ENCODE measurements around the gene LCMT2.

LCMT2 gene

GRCh38 chr15:43276563-43277200 lies 53.7 kb downstream of the LCMT2 start:
- Histone ChIP-seq H3K36me3 (ENCODE audit: control insufficient read depth in 1 of 2, insufficient read depth in 2 of 2, low read length in 2 of 2) (no peaks in the 10 kb centered on the region), H3K79me2 (ENCODE audit: control insufficient read depth, insufficient read depth, low read length, poor library complexity) (peaks cover 2% of the 10 kb centered on the region), H3K4me2 (ENCODE audit: low read length) (no peak overlapping the region), H3K4ac (ENCODE audit: low read depth, low read length) (no peak overlapping the region), H2BK12ac (ENCODE audit: low read length) (no peak overlapping the region), H3K23ac (ENCODE audit: low read length) (no peak overlapping the region), H4K12ac (ENCODE audit: low read depth, low read length) (no peak overlapping the region), H3K18ac (ENCODE audit: low read length) (no peak overlapping the region), H3K79me1 (ENCODE audit: low read length) (no peaks in the 10 kb centered on the region), H3K9ac (ENCODE audit: low read length) (no peak overlapping the region), H3K4me3 (ENCODE audit: low read depth, low read length) (no peak overlapping the region), H3K4me1 (ENCODE audit: control insufficient read depth in 1 of 2, insufficient read depth in 2 of 2, low read length in 2 of 2) (no peaks in the 10 kb centered on the region), H2BK120ac (ENCODE audit: insufficient read depth, low read length, poor library complexity) (no peak overlapping the region), H3K14ac (ENCODE audit: low read length) (no peak overlapping the region), H3K27me3 (ENCODE audit: insufficient read depth, low read length) (no peaks in the 10 kb centered on the region), H2BK5ac (ENCODE audit: low read depth, low read length, poor library complexity) (no peak overlapping the region), H2AFZ (ENCODE audit: insufficient read depth, low read length, poor library complexity) (no peak overlapping the region), H3K9me3 (ENCODE audit: insufficient read depth, low read depth, low read length) (no peaks in the 10 kb centered on the region), H2AK5ac (ENCODE audit: low read length) (no peak overlapping the region), H4K8ac (ENCODE audit: low read depth, low read length) (no peak overlapping the region), H4K91ac (ENCODE audit: low read depth, low read length) (no peak overlapping the region), H3K27ac (ENCODE audit: low read depth, low read length) (no peak overlapping the region)
- no CpG with 5 or more reads among the region's 12 CpGs for WGBS (ENCODE audit: extremely low coverage, insufficient coverage, insufficient read length)
- DNase-seq, result no peak

- no CpG with 5 or more reads among the region's 15 CpGs for WGBS (ENCODE audit: extremely low coverage, insufficient coverage, insufficient read length)
Measured at GRCh38 chr15:43275740-43276562, 54.4 kb downstream of the LCMT2 start.

GRCh38 chr15:43274136-43274535 lies 56.2 kb downstream of the LCMT2 start:
- H3K27ac ChIP-seq (ENCODE audit: low read depth, low read length), result no peak overlapping the region
- H3K4ac ChIP-seq (ENCODE audit: low read depth, low read length), result no peak overlapping the region
- no peaks in the 10 kb centered on the region for H3K27me3 ChIP-seq (ENCODE audit: insufficient read depth, low read length)
- no peak overlapping the region for H4K91ac ChIP-seq (ENCODE audit: low read depth, low read length)
- H3K9me3 ChIP-seq (ENCODE audit: insufficient read depth, low read depth, low read length), result peaks cover 2% of the 10 kb centered on the region
- H3K14ac ChIP-seq (ENCODE audit: low read length), result no peak overlapping the region
- H2BK5ac ChIP-seq (ENCODE audit: low read depth, low read length, poor library complexity), result no peak overlapping the region
- H3K4me1 ChIP-seq (ENCODE audit: control insufficient read depth in 1 of 2, insufficient read depth in 2 of 2, low read length in 2 of 2), result no peaks in the 10 kb centered on the region
- H3K36me3 ChIP-seq (ENCODE audit: control insufficient read depth in 1 of 2, insufficient read depth in 2 of 2, low read length in 2 of 2), result no peaks in the 10 kb centered on the region
- no peak overlapping the region for H4K8ac ChIP-seq (ENCODE audit: low read depth, low read length)
- no peak overlapping the region for H3K4me2 ChIP-seq (ENCODE audit: low read length)
- H3K18ac ChIP-seq (ENCODE audit: low read length), result no peak overlapping the region
- H2AFZ ChIP-seq (ENCODE audit: insufficient read depth, low read length, poor library complexity), result no peak overlapping the region
- H3K9ac ChIP-seq (ENCODE audit: low read length), result no peak overlapping the region
- no peak overlapping the region for H2BK12ac ChIP-seq (ENCODE audit: low read length)
- no peak overlapping the region for H4K12ac ChIP-seq (ENCODE audit: low read depth, low read length)
- DNase-seq, result no peak
- no peak overlapping the region for H3K23ac ChIP-seq (ENCODE audit: low read length)
- H3K4me3 ChIP-seq (ENCODE audit: low read depth, low read length), result no peak overlapping the region
- H2AK5ac ChIP-seq (ENCODE audit: low read length), result no peak overlapping the region
- no CpG with 5 or more reads among the region's 9 CpGs for WGBS (ENCODE audit: extremely low coverage, insufficient coverage, insufficient read length)
- no peak overlapping the region for H2BK120ac ChIP-seq (ENCODE audit: insufficient read depth, low read length, poor library complexity)
- peaks cover 2% of the 10 kb centered on the region for H3K79me2 ChIP-seq (ENCODE audit: control insufficient read depth, insufficient read depth, low read length, poor library complexity)
- H3K79me1 ChIP-seq (ENCODE audit: low read length), result no peaks in the 10 kb centered on the region

More at GRCh38 chr15:43275740-43276562, 54.4 kb downstream of the LCMT2 start:
- Histone ChIP-seq H3K9me3 (ENCODE audit: insufficient read depth, low read depth, low read length) (no peaks in the 10 kb centered on the region), H2AK5ac (ENCODE audit: low read length) (no peak overlapping the region), H3K27me3 (ENCODE audit: insufficient read depth, low read length) (no peaks in the 10 kb centered on the region), H3K36me3 (ENCODE audit: control insufficient read depth in 1 of 2, insufficient read depth in 2 of 2, low read length in 2 of 2) (no peaks in the 10 kb centered on the region), H2BK12ac (ENCODE audit: low read length) (no peak overlapping the region), H2AFZ (ENCODE audit: insufficient read depth, low read length, poor library complexity) (no peak overlapping the region), H3K4me2 (ENCODE audit: low read length) (no peak overlapping the region), H2BK5ac (ENCODE audit: low read depth, low read length, poor library complexity) (no peak overlapping the region), H4K12ac (ENCODE audit: low read depth, low read length) (no peak overlapping the region), H3K79me1 (ENCODE audit: low read length) (no peaks in the 10 kb centered on the region), H3K79me2 (ENCODE audit: control insufficient read depth, insufficient read depth, low read length, poor library complexity) (peaks cover 2% of the 10 kb centered on the region), H3K4me3 (ENCODE audit: low read depth, low read length) (no peak overlapping the region), H4K91ac (ENCODE audit: low read depth, low read length) (no peak overlapping the region), H3K18ac (ENCODE audit: low read length) (no peak overlapping the region), H3K4me1 (ENCODE audit: control insufficient read depth in 1 of 2, insufficient read depth in 2 of 2, low read length in 2 of 2) (no peaks in the 10 kb centered on the region), H2BK120ac (ENCODE audit: insufficient read depth, low read length, poor library complexity) (no peak overlapping the region), H3K4ac (ENCODE audit: low read depth, low read length) (no peak overlapping the region), H3K9ac (ENCODE audit: low read length) (no peak overlapping the region), H3K27ac (ENCODE audit: low read depth, low read length) (no peak overlapping the region), H4K8ac (ENCODE audit: low read depth, low read length) (no peak overlapping the region), H3K23ac (ENCODE audit: low read length) (no peak overlapping the region), H3K14ac (ENCODE audit: low read length) (no peak overlapping the region)
- no peak for DNase-seq
